Astrocyte (in vitro differentiated cells and primary cell): ENCODE results near the gene TGM2.

Source experiments
- CTCF ChIP-seq: IDR thresholded peaks from 2 replicates; pipeline ENCODE4 v1.5.1; 2011; ENCODE audit warnings: low read depth, mild to moderate bottlenecking, inconsistent platforms, low read length, moderate library complexity; ENCODE audit not compliant: insufficient read depth
- EZH2 ChIP-seq: IDR thresholded peaks from 2 replicates; pipeline ENCODE4 v1.6.1; 2012; ENCODE audit warnings: mild to moderate bottlenecking, low read length, inconsistent platforms; ENCODE audit not compliant: insufficient read depth

GRCh38 chr20:38143646-38144554 lies 21.2 kb downstream of the TGM2 start:
- TF ChIP-seq CTCF: no peak
- TF ChIP-seq EZH2: no peak
